ENCODE results near the gene GLIS1.

DNA sequence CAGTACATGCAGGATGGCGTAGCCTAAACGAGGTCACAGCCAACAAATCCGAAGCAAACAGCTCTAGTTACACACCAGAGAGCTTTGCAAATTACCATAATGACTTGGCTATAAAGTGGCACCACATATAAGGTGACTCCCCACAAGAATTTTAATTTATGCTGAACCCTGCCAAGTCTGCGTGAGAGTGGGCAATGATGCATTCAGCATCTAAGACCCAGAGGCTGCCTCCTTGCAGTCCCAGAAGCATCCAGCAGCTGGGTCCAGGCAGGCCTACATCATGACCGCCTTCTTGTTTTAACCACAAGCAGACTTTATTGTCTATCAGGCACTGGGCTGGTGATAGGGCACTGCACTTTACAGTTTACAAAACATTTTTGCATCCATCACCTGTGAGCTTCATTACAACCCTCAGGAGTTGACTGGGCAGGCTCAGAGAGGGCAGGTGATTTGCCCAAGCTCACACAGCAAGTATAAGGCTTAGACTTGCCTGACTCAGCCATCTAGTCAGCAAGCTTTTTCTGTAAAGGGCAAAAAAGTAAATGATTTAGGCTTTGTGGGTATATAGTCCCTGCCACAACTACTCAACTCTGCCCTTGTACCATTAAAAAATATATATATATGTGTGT, 134.6 kb downstream of the GLIS1 start:
- TF ChIP-seq, protein P1, sequence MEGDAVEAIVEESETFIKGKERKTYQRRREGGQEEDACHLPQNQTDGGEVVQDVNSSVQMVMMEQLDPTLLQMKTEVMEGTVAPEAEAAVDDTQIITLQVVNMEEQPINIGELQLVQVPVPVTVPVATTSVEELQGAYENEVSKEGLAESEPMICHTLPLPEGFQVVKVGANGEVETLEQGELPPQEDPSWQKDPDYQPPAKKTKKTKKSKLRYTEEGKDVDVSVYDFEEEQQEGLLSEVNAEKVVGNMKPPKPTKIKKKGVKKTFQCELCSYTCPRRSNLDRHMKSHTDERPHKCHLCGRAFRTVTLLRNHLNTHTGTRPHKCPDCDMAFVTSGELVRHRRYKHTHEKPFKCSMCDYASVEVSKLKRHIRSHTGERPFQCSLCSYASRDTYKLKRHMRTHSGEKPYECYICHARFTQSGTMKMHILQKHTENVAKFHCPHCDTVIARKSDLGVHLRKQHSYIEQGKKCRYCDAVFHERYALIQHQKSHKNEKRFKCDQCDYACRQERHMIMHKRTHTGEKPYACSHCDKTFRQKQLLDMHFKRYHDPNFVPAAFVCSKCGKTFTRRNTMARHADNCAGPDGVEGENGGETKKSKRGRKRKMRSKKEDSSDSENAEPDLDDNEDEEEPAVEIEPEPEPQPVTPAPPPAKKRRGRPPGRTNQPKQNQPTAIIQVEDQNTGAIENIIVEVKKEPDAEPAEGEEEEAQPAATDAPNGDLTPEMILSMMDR (conservative IDR thresholded peaks at IDR 0.05; ENCODE audit: low read depth, low read length) = no peak
- TF ChIP-seq EZH2 (IDR thresholded peaks at IDR 0.05; ENCODE audit: low read length, unreplicated experiment) (no peak), EZH2phosphoT487 (IDR thresholded peaks at IDR 0.05; ENCODE audit: borderline replicate concordance, low read length) (no peak)
